WTC11 (cell line): ENCODE results near the gene CETP.

ENCODE experiments used
- ESRRA ChIP-seq: sonication (generic); formaldehyde crosslinking; IDR thresholded peaks from 2 replicates; pipeline ENCODE4 v1.8.1; 2022; ENCODE audit warnings: mild to moderate bottlenecking, missing genetic modification reagents, borderline replicate concordance
- MXD4 ChIP-seq: fragments of 250-450 bp; sonication (Bioruptor Pico); IDR thresholded peaks from 2 replicates; pipeline ENCODE4 v1.8.0; 2021; ENCODE audit warnings: mild to moderate bottlenecking, moderate library complexity, borderline replicate concordance
- TF ChIP-seq, protein P1 (sequence below): fragments of 200-600 bp; IDR thresholded peaks from 2 replicates; pipeline ENCODE4 v1.8.0; 2022; ENCODE audit warnings: antibody characterized with exemption
- TF ChIP-seq, protein P2 (sequence below): sonication (generic); formaldehyde crosslinking; IDR thresholded peaks from 2 replicates; pipeline ENCODE4 v1.8.1; 2023; ENCODE audit warnings: mild to moderate bottlenecking, missing genetic modification reagents, moderate library complexity
- TF ChIP-seq, protein P3 (sequence below): sonication (generic); formaldehyde crosslinking; IDR thresholded peaks from 2 replicates; pipeline ENCODE4 v1.8.0; 2022; ENCODE audit warnings: mild to moderate bottlenecking, missing genetic modification reagents
- TF ChIP-seq, protein P4 (sequence below): sonication (generic); formaldehyde crosslinking; IDR thresholded peaks from 2 replicates; pipeline ENCODE4 v1.8.1; 2022; ENCODE audit warnings: low read depth, missing genetic modification reagents, borderline replicate concordance
- TF ChIP-seq, protein P5 (sequence below): sonication (generic); formaldehyde crosslinking; IDR thresholded peaks from 2 replicates; pipeline ENCODE4 v1.8.1; 2022; ENCODE audit warnings: missing genetic modification reagents, borderline replicate concordance

DNA sequence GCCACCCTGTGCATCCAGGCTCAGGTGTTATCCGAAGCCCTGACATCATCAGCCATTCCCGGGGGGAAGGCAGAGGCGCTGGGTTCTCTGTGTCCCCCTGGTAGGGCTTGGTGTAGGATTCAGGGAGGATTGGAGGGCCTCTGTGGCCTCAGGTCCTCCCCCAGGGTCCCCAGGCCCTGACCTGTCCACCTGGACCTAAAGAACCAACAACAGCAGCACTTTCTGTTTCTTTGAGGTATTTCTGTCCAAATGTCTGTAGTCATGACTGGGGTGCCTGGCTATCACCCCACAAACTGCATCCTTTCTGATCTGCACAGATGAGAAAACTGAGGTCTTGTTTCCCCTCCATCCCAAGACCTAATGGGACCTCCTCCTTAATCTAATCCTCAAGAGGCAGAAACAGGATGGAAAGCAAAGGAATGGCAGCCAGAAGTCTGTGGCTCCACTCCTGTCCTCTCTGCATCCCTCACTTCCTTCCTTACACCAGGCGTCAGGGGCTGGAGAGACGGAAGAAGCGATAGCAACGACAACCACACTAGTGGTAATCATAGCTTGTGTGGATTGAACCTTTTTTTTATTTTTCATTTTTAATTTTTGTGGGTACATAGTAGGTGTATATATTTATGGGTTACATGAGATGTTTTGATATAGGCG is 39.4 kb downstream of the CETP start:
- TF ChIP-seq, protein P1, sequence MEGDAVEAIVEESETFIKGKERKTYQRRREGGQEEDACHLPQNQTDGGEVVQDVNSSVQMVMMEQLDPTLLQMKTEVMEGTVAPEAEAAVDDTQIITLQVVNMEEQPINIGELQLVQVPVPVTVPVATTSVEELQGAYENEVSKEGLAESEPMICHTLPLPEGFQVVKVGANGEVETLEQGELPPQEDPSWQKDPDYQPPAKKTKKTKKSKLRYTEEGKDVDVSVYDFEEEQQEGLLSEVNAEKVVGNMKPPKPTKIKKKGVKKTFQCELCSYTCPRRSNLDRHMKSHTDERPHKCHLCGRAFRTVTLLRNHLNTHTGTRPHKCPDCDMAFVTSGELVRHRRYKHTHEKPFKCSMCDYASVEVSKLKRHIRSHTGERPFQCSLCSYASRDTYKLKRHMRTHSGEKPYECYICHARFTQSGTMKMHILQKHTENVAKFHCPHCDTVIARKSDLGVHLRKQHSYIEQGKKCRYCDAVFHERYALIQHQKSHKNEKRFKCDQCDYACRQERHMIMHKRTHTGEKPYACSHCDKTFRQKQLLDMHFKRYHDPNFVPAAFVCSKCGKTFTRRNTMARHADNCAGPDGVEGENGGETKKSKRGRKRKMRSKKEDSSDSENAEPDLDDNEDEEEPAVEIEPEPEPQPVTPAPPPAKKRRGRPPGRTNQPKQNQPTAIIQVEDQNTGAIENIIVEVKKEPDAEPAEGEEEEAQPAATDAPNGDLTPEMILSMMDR = no peak
- TF ChIP-seq, protein P2, sequence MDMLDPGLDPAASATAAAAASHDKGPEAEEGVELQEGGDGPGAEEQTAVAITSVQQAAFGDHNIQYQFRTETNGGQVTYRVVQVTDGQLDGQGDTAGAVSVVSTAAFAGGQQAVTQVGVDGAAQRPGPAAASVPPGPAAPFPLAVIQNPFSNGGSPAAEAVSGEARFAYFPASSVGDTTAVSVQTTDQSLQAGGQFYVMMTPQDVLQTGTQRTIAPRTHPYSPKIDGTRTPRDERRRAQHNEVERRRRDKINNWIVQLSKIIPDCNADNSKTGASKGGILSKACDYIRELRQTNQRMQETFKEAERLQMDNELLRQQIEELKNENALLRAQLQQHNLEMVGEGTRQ = no peak
- TF ChIP-seq, protein P3, sequence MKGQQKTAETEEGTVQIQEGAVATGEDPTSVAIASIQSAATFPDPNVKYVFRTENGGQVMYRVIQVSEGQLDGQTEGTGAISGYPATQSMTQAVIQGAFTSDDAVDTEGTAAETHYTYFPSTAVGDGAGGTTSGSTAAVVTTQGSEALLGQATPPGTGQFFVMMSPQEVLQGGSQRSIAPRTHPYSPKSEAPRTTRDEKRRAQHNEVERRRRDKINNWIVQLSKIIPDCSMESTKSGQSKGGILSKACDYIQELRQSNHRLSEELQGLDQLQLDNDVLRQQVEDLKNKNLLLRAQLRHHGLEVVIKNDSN (CRISPR knock-in tag) = no peak
- TF ChIP-seq, protein P4, sequence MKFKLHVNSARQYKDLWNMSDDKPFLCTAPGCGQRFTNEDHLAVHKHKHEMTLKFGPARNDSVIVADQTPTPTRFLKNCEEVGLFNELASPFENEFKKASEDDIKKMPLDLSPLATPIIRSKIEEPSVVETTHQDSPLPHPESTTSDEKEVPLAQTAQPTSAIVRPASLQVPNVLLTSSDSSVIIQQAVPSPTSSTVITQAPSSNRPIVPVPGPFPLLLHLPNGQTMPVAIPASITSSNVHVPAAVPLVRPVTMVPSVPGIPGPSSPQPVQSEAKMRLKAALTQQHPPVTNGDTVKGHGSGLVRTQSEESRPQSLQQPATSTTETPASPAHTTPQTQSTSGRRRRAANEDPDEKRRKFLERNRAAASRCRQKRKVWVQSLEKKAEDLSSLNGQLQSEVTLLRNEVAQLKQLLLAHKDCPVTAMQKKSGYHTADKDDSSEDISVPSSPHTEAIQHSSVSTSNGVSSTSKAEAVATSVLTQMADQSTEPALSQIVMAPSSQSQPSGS = no peak
- TF ChIP-seq, protein P5, sequence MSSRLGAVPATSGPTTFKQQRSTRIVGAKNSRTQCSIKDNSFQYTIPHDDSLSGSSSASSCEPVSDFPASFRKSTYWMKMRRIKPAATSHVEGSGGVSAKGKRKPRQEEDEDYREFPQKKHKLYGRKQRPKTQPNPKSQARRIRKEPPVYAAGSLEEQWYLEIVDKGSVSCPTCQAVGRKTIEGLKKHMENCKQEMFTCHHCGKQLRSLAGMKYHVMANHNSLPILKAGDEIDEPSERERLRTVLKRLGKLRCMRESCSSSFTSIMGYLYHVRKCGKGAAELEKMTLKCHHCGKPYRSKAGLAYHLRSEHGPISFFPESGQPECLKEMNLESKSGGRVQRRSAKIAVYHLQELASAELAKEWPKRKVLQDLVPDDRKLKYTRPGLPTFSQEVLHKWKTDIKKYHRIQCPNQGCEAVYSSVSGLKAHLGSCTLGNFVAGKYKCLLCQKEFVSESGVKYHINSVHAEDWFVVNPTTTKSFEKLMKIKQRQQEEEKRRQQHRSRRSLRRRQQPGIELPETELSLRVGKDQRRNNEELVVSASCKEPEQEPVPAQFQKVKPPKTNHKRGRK (CRISPR knock-in tag) = no peak
- no peak for TF ChIP-seq ESRRA (CRISPR knock-in tag)
- TF ChIP-seq MXD4 (CRISPR knock-in tag) = no peak
